RWPE2 (cell line): ENCODE data around the gene NDFIP2.

Experiments used
- ATAC-seq: fragments of 200-7000 bp; cut with Tn5 transposase; 3 replicates; pipeline ENCODE4 v1.9.1; 2021; ENCODE audit warnings: low read depth
- DNase-seq: peaks from one replicate; pipeline ENCODE4 v3.0.0-alpha.2; 2020; ENCODE audit warnings: low spot score
- H3K27ac ChIP-seq: fragments of 450-650 bp; 2 replicates; pipeline ENCODE4 v1.5.1; 2017; ENCODE audit warnings: mild to moderate bottlenecking; ENCODE audit not compliant: poor library complexity, severe bottlenecking
- H3K27me3 ChIP-seq: fragments of 250-450 bp; sonication (Bioruptor Pico); 2 replicates; pipeline ENCODE4 v1.5.1; 2021; ENCODE audit warnings: mild to moderate bottlenecking, moderate library complexity; ENCODE audit not compliant: insufficient read depth, poor library complexity, severe bottlenecking
- H3K36me3 ChIP-seq: fragments of 250-450 bp; sonication (Bioruptor Pico); 2 replicates; pipeline ENCODE4 v1.5.1; 2020; ENCODE audit warnings: low read depth, mild to moderate bottlenecking, moderate library complexity
- H3K4me1 ChIP-seq: fragments of 250-450 bp; sonication (Bioruptor Pico); 2 replicates; pipeline ENCODE4 v1.5.1; 2021; ENCODE audit warnings: mild to moderate bottlenecking, moderate library complexity; ENCODE audit not compliant: insufficient read depth, poor library complexity, severe bottlenecking
- H3K4me3 ChIP-seq: fragments of 250-450 bp; sonication (Bioruptor Pico); 2 replicates; pipeline ENCODE4 v1.5.1; 2021; ENCODE audit warnings: mild to moderate bottlenecking, moderate library complexity; ENCODE audit not compliant: severe bottlenecking
- H3K9me3 ChIP-seq: fragments of 250-450 bp; sonication (Bioruptor Pico); 2 replicates; pipeline ENCODE4 v1.5.1; 2021; ENCODE audit warnings: mild to moderate bottlenecking, moderate library complexity; ENCODE audit not compliant: severe bottlenecking
- CTCF ChIP-seq: fragments of 450-650 bp; IDR thresholded peaks from one replicate; pipeline ENCODE4 v1.5.1; 2017; ENCODE audit warnings: mild to moderate bottlenecking, moderate library complexity; ENCODE audit not compliant: poor library complexity, severe bottlenecking

The NDFIP2 gene

GRCh38 chr13:79502859-79503468, 22.0 kb downstream of the NDFIP2 start:
- Histone ChIP-seq H3K36me3 (peaks cover 10% of the 10 kb centered on the region; the same call in 1 of the 2 replicates), H3K4me1 (peaks cover 8% of the 10 kb centered on the region), H3K27me3 (no peaks in the 10 kb centered on the region), H3K27ac (no peak overlapping the region), H3K9me3 (peaks cover 3% of the 10 kb centered on the region), H3K4me3 (no peak overlapping the region)
- DNase-seq (no peak), ATAC-seq (no peak)
- TF ChIP-seq CTCF, result no peak

- Histone ChIP-seq H3K27me3 (no peaks in the 10 kb centered on the region), H3K36me3 (peaks cover 12% of the 10 kb centered on the region; the same call in 1 of the 2 replicates), H3K4me3 (no peak overlapping the region), H3K4me1 (peaks cover 8% of the 10 kb centered on the region), H3K9me3 (peaks cover 3% of the 10 kb centered on the region), H3K27ac (no peak overlapping the region)
- ATAC-seq (no peak), DNase-seq (no peak)
- no peak for TF ChIP-seq CTCF
These were observed 22.6 kb downstream of the NDFIP2 start for GRCh38 chr13:79503473-79504017.

GRCh38 chr13:79508224-79508961, 27.4 kb downstream of the NDFIP2 start:
- H3K27ac ChIP-seq, result no peak overlapping the region
- no peak overlapping the region for H3K4me3 ChIP-seq
- no peaks in the 10 kb centered on the region for H3K9me3 ChIP-seq
- no peaks in the 10 kb centered on the region for H3K4me1 ChIP-seq
- TF ChIP-seq CTCF, result no peak
- DNase-seq (no peak), ATAC-seq (no peak)
- H3K27me3 ChIP-seq, result no peaks in the 10 kb centered on the region
- H3K36me3 ChIP-seq, result peaks cover 4% of the 10 kb centered on the region; the same call in 1 of the 2 replicates

GRCh38 chr13:79511611-79512010, 30.7 kb downstream of the NDFIP2 start:
- Histone ChIP-seq H3K27me3 (no peaks in the 10 kb centered on the region), H3K4me1 (no peaks in the 10 kb centered on the region), H3K27ac (no peak overlapping the region), H3K9me3 (no peaks in the 10 kb centered on the region), H3K4me3 (no peak overlapping the region), H3K36me3 (peaks cover 4% of the 10 kb centered on the region; the same call in 1 of the 2 replicates)
- TF ChIP-seq CTCF, result no peak
- no peak for ATAC-seq
- DNase-seq, result no peak
